ENCODE measurements around the gene WASF3. TPM values are rescaled to one million over a fixed set of nuclear protein-coding genes. Genes with fewer than 3 reads are reported as not detected.

WASF3 gene
- total RNA-seq, 1 donor from 2014 or later, result 106 TPM

- no peak overlapping the region for H2AFZ ChIP-seq (replicated peaks)
- H3K36me3 Mint-ChIP-seq, result peaks cover 11% of the 10 kb centered on the region
- no peak overlapping the region for H3K9ac ChIP-seq
- peaks cover 23% of the 10 kb centered on the region for H3F3A ChIP-seq (ENCODE audit: low read depth)
- no peak overlapping the region for H3K27ac Mint-ChIP-seq
- H3K79me2 ChIP-seq (ENCODE audit: low read depth), result peaks cover 69% of the 10 kb centered on the region
- no peaks in the 10 kb centered on the region for H3K27me3 ChIP-seq
- H3K36me3 ChIP-seq, result no peaks in the 10 kb centered on the region
- H3K9me3 ChIP-seq (ENCODE audit: low read depth), result no peaks in the 10 kb centered on the region
- TF ChIP-seq EZH2 (IDR thresholded peaks at IDR 0.05) (no peak), CTCF (IDR thresholded peaks at IDR 0.05) (peak; percentile 47), EZH2phosphoT487 (IDR thresholded peaks at IDR 0.05) (no peak)
- H3K4me3 Mint-ChIP-seq, result no peak overlapping the region
- peaks cover 8% of the 10 kb centered on the region for H3K4me1 Mint-ChIP-seq
- DNase-seq (ENCODE audit: low spot score), result peak; percentile 70
- H3K4me3 ChIP-seq, result no peak overlapping the region
- H3K27me3 Mint-ChIP-seq (ENCODE audit: insufficient read depth, low read depth), result no peaks in the 10 kb centered on the region
- H4K20me1 ChIP-seq (ENCODE audit: low read depth), result peaks cover 91% of the 10 kb centered on the region
- H3K27ac ChIP-seq, result no peak overlapping the region
- peak overlapping the region; percentile 46 for H3K4me2 ChIP-seq
- peaks cover 45% of the 10 kb centered on the region for H3K4me1 ChIP-seq
- no peaks in the 10 kb centered on the region for H3K9me3 Mint-ChIP-seq
These were observed 99.4 kb downstream of the WASF3 start for GRCh38 chr13:26656919-26657318.

- Histone ChIP-seq H3K4me1 (peaks cover 45% of the 10 kb centered on the region), H4K20me1 (ENCODE audit: low read depth) (peaks cover 97% of the 10 kb centered on the region), H3K36me3 (no peaks in the 10 kb centered on the region), H3K27me3 (no peaks in the 10 kb centered on the region), H3F3A (ENCODE audit: low read depth) (peaks cover 23% of the 10 kb centered on the region), H3K4me3 (peak overlapping the region; percentile 8), H3K27ac (no peak overlapping the region), H3K79me2 (ENCODE audit: low read depth) (peaks cover 82% of the 10 kb centered on the region), H3K4me2 (peak overlapping the region; percentile 56), H3K9me3 (ENCODE audit: low read depth) (no peaks in the 10 kb centered on the region), H3K9ac (no peak overlapping the region), H2AFZ (replicated peaks) (no peak overlapping the region)
- peak; percentile 70 for DNase-seq (ENCODE audit: low spot score)
- Mint-ChIP-seq H3K27ac (no peak overlapping the region), H3K36me3 (peaks cover 8% of the 10 kb centered on the region), H3K4me1 (peaks cover 11% of the 10 kb centered on the region), H3K9me3 (no peaks in the 10 kb centered on the region), H3K4me3 (no peak overlapping the region), H3K27me3 (ENCODE audit: insufficient read depth, low read depth) (no peaks in the 10 kb centered on the region)
- TF ChIP-seq EZH2phosphoT487 (IDR thresholded peaks at IDR 0.05) (no peak), CTCF (IDR thresholded peaks at IDR 0.05) (no peak), EZH2 (IDR thresholded peaks at IDR 0.05) (no peak)
These were observed 101.2 kb downstream of the WASF3 start for GRCh38 chr13:26658448-26659385.

- peak overlapping the region; percentile 36 for H3K4me2 ChIP-seq
- Mint-ChIP-seq H3K9me3 (no peaks in the 10 kb centered on the region), H3K4me1 (peaks cover 11% of the 10 kb centered on the region), H3K36me3 (peaks cover 11% of the 10 kb centered on the region), H3K27me3 (ENCODE audit: insufficient read depth, low read depth) (no peaks in the 10 kb centered on the region), H3K27ac (no peak overlapping the region), H3K4me3 (no peak overlapping the region)
- no peak overlapping the region for H2AFZ ChIP-seq (replicated peaks)
- H4K20me1 ChIP-seq (ENCODE audit: low read depth), result peaks cover 84% of the 10 kb centered on the region
- DNase-seq (ENCODE audit: low spot score), result no peak
- peaks cover 45% of the 10 kb centered on the region for H3K4me1 ChIP-seq
- no peak for TF ChIP-seq CTCF (IDR thresholded peaks at IDR 0.05)
- TF ChIP-seq EZH2phosphoT487 (IDR thresholded peaks at IDR 0.05), result no peak
- TF ChIP-seq EZH2 (IDR thresholded peaks at IDR 0.05), result no peak
- peaks cover 23% of the 10 kb centered on the region for H3F3A ChIP-seq (ENCODE audit: low read depth)
- no peaks in the 10 kb centered on the region for H3K9me3 ChIP-seq (ENCODE audit: low read depth)
- H3K36me3 ChIP-seq, result no peaks in the 10 kb centered on the region
- H3K4me3 ChIP-seq, result no peak overlapping the region
- H3K27me3 ChIP-seq, result no peaks in the 10 kb centered on the region
- H3K79me2 ChIP-seq (ENCODE audit: low read depth), result peaks cover 84% of the 10 kb centered on the region
- no peak overlapping the region for H3K9ac ChIP-seq
- H3K27ac ChIP-seq, result no peak overlapping the region
These were observed 102.7 kb downstream of the WASF3 start for GRCh38 chr13:26660185-26660584.
